ENCODE measurements around the gene WFDC1.

WFDC1 gene

GRCh38 chr16:84274515-84274914 lies 20.2 kb upstream of the WFDC1 start:
- no peak for FAIRE-seq

GRCh38 chr16:84275585-84276151 lies 19.0 kb upstream of the WFDC1 start:
- no peak for FAIRE-seq

- FAIRE-seq, result no peak
Observed at GRCh38 chr16:84277244-84277823, 17.3 kb upstream of the WFDC1 start.

- no peak for FAIRE-seq
Observed at GRCh38 chr16:84278333-84278732, 16.3 kb upstream of the WFDC1 start.

- no peak for FAIRE-seq
Observed at GRCh38 chr16:84278968-84279367, 15.7 kb upstream of the WFDC1 start.

- FAIRE-seq, result no peak
Observed at GRCh38 chr16:84279881-84280280, 14.8 kb upstream of the WFDC1 start.

- no peak for FAIRE-seq
Observed at GRCh38 chr16:84281074-84281473, 13.6 kb upstream of the WFDC1 start.

GRCh38 chr16:84282533-84282932 lies 12.1 kb upstream of the WFDC1 start:
- FAIRE-seq, result no peak

GRCh38 chr16:84283314-84284153 lies 11.1 kb upstream of the WFDC1 start:
- FAIRE-seq, result no peak

GRCh38 chr16:84284154-84284722 lies 10.4 kb upstream of the WFDC1 start:
- no peak for FAIRE-seq

GRCh38 chr16:84286578-84287240 lies 8.0 kb upstream of the WFDC1 start:
- no peak for FAIRE-seq

GRCh38 chr16:84288902-84289301 lies 5.8 kb upstream of the WFDC1 start:
- no peak for FAIRE-seq

- FAIRE-seq, result no peak
Observed at GRCh38 chr16:84291226-84291625, 3.5 kb upstream of the WFDC1 start.

- FAIRE-seq, result no peak
Observed at GRCh38 chr16:84292011-84292410, 2.7 kb upstream of the WFDC1 start.

- no peak for FAIRE-seq
Observed at GRCh38 chr16:84293406-84293805, 1.3 kb upstream of the WFDC1 start.

- FAIRE-seq, result no peak
Observed at GRCh38 chr16:84294117-84294516, 561 bp upstream of the WFDC1 start.

- FAIRE-seq, result no peak
Observed at GRCh38 chr16:84295203-84295860, 654 bp downstream of the WFDC1 start.

GRCh38 chr16:84298376-84298899 lies 3.8 kb downstream of the WFDC1 start:
- FAIRE-seq, result no peak

- FAIRE-seq, result no peak
Observed at GRCh38 chr16:84299734-84300440, 5.2 kb downstream of the WFDC1 start.

GRCh38 chr16:84302111-84302954 lies 7.7 kb downstream of the WFDC1 start:
- FAIRE-seq, result no peak

GRCh38 chr16:84303023-84303422 lies 8.3 kb downstream of the WFDC1 start:
- FAIRE-seq, result no peak

Measured in islet of Langerhans (tissue), 1 donor.